Right lobe of liver (tissue), 6 donors: Measurements from ENCODE around the gene GNB5. TPM values are rescaled to one million over a fixed set of nuclear protein-coding genes. Genes with fewer than 3 reads are reported as not detected.
A peak's percentile ranks its signal among the peaks of the same experiment; 100 is the strongest.

Experiments used
- ATAC-seq, 4 donors: fragments of 200-7000 bp; cut with Tn5 transposase; one replicate each; pipeline ENCODE4 v1.9.1; 2020; ENCODE audit warnings: mild to moderate bottlenecking in 4 of 4, moderate library complexity in 4 of 4
- DNase-seq, 3 donors: peaks; one replicate each; pipeline ENCODE4 v3.0.0-alpha.2; 2020
- H3K27ac ChIP-seq, 3 donors: fragments of 200-600 bp; one replicate each; pipeline ENCODE4 v1.8.0; 2022
- H3K27me3 ChIP-seq, 2 donors: fragments of 200-600 bp; one replicate each; pipeline ENCODE4 v1.8.0; 2022
- H3K36me3 ChIP-seq, 4 donors: fragments of 200-600 bp; sonication (generic) in 1 of 4; one replicate each; pipeline versions ENCODE4 v1.5.1 to v1.8.0; 2017 to 2022; ENCODE audit warnings: control low read depth in 1 of 4
- H3K4me1 ChIP-seq, 4 donors: fragments of 200-600 bp; sonication (generic) in 1 of 4; one replicate each; pipeline versions ENCODE4 v1.5.1 to v1.8.0; 2017 to 2022; ENCODE audit warnings: control low read depth in 1 of 4
- H3K4me3 ChIP-seq, 3 donors: fragments of 200-600 bp; one replicate each; pipeline ENCODE4 v1.8.0; 2022
- H3K9me3 ChIP-seq, 4 donors: fragments of 200-600 bp; sonication (generic) in 1 of 4; one replicate each; pipeline versions ENCODE4 v1.5.1 to v1.8.0; 2017 to 2022; ENCODE audit warnings: control low read depth in 1 of 4
- POLR2A ChIP-seq: fragments of 450-650 bp; IDR thresholded peaks from one replicate; pipeline ENCODE4 v1.6.1; 2017; ENCODE audit warnings: antibody characterized with exemption, mild to moderate bottlenecking
- WGBS: methylation state at CpG from one replicate; pipeline ENCODE4 v1.1.6; 2018; ENCODE audit warnings: low coverage, low lambda C conversion rate; ENCODE audit not compliant: insufficient coverage; ENCODE audit errors: missing lambda C conversion rate; 5-methylcytosine and 5-hydroxymethylcytosine counted together
- intact Hi-C, 2 donors: fragments of 100-400 bp; cut with DNase I; formaldehyde crosslinking; loops; one replicate each; pipeline versions ENCODE4 v1.11.2 to v1.14.1; 2022
- total RNA-seq, 6 experiments: library from RNA; depleted of rRNA in 2 of 6; stranded (reverse); fragments of >200 nt in 2 of 6; fragmentation: NEBNext Ultra II Directional in 3 of 6; extraction: Animal tissue kit (Norgen Biotek cat#: 25700) in 3 of 6; gene quantifications; one replicate each; pipeline versions ENCODE4 v1.1.0 to v1.2.4, GENCODE V29; 2016 to 2023
- TF ChIP-seq, protein P1 (sequence below), 4 donors: fragments of 200-600 bp in 3 of 4; fragments of 450-650 bp in 1 of 4; IDR thresholded peaks; one replicate each; pipeline versions ENCODE4 v1.5.1 to v1.8.0; 2016 to 2022; ENCODE audit warnings: antibody characterized with exemption in 4 of 4, mild to moderate bottlenecking in 2 of 4
- donor health status: DM: no; HTN: yes; CAD: no.
- donor health status: DM: no; HTN: no; CAD: no.
- donor health status: DM: no; HTN: no; CAD: no.
- donor health status: DM: no; HTN: yes; CAD: no.
- donor health status: DM: no; HTN: yes; CAD: no.

Gene GNB5
- total RNA-seq, 6 experiments from 2014 or later, result 11.1 to 34.5 (median 16.5) TPM

DNA sequence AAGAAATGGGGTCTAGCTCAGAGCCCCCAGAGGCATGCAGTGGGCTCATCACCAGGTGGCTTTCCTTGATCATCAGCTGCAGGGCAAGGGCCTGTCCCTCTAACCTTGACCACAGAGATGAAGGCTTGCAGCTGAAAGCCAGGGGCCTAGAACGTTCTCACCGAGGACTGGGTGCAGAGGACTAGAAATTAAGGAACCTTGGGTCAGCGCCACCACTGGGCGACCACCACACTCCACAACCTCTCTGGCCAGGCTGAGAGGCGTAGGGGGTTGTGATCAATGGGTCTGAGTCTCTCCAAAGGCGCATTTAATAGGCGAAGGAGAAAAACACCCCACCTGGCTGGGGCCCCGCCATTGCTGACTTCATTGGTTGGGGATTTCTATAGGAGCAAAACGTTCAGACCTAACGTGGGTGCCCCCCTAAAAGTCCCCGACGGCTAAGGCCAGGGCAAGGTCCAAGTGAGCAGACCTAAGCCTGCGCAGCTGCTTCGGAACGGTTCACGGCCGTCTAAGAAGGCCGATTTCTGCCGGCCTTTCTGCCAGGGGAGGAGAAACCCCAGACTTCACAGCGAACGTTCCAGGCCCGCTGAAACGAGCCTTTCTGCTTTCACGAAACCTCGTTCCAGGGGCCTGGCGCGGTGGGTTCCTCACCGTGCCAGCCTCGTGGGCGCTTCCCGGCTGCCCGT lies 79.5 kb downstream of the GNB5 start:
- WGBS, result 76% methylated on average over 5 of the region's 32 CpGs
- H3K27me3 ChIP-seq, result no peaks in the 10 kb centered on the region
- DNase-seq (no peak), ATAC-seq (no peak)
- H3K9me3 ChIP-seq, result no peaks in the 10 kb centered on the region
- peak overlapping the region; percentile 43 to 73 (median 73) for H3K27ac ChIP-seq
- TF ChIP-seq POLR2A, result no peak
- TF ChIP-seq, protein P1, sequence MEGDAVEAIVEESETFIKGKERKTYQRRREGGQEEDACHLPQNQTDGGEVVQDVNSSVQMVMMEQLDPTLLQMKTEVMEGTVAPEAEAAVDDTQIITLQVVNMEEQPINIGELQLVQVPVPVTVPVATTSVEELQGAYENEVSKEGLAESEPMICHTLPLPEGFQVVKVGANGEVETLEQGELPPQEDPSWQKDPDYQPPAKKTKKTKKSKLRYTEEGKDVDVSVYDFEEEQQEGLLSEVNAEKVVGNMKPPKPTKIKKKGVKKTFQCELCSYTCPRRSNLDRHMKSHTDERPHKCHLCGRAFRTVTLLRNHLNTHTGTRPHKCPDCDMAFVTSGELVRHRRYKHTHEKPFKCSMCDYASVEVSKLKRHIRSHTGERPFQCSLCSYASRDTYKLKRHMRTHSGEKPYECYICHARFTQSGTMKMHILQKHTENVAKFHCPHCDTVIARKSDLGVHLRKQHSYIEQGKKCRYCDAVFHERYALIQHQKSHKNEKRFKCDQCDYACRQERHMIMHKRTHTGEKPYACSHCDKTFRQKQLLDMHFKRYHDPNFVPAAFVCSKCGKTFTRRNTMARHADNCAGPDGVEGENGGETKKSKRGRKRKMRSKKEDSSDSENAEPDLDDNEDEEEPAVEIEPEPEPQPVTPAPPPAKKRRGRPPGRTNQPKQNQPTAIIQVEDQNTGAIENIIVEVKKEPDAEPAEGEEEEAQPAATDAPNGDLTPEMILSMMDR (IDR thresholded peaks at IDR 0.05), result no peak
- H3K4me3 ChIP-seq, result peak overlapping the region; percentile 30 to 53 (median 41)
- intact Hi-C loops, result no loop called here
- H3K36me3 ChIP-seq, result no peaks in the 10 kb centered on the region
- H3K4me1 ChIP-seq, result peaks cover 0 to 16% (median 6%) of the 10 kb centered on the region in 4 donors

DNA sequence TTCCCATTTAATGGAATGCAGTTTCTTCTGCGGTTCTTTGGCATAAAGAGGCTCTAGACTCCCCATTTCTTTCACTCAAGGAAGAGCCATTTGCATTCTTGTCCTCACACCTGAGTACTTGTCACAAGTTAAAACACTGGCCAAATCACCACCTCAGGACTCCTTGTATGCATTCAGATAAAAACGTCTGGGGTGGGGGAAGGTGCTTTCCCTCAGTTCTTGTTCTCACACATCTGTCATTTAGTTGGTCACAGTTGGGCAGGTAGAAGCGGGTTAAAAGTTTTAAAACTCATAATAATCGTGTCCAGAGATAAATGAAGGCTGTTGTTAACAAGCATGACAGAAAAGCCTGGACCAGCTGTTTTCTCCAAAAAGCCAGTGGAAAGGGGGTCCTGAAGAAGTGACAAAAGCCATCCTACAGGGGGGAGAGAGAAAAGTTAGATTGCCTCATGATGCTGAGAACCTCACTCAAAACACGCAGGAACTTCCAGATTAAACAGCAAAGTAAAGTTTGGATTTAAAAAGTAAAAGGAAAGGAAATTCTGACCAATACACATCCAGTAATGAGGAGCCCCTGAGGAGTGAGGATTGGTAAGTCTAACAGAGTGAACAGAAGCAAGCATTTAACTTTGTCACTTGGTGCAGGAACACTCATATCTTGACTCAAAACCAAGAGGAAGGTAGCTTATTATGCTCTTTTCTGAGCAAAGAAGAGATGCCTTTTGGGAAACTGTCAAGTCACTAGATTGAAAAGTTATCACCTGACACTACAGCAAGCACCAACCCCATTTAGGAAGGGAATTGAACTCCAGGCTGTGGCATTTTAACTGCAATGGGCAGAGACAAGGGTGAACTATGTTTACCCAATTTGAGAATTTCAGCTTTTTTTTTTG lies 81.4 kb downstream of the GNB5 start:
- intact Hi-C loops, result no loop called here
- Histone ChIP-seq H3K9me3 (no peaks in the 10 kb centered on the region), H3K36me3 (no peaks in the 10 kb centered on the region), H3K27me3 (no peaks in the 10 kb centered on the region), H3K4me1 (peaks cover 0 to 9% (median under 1%) of the 10 kb centered on the region in 4 donors), H3K27ac (no peak overlapping the region), H3K4me3 (no peak overlapping the region)
- DNase-seq (no peak), ATAC-seq (no peak)
- TF ChIP-seq, protein P1 (IDR thresholded peaks at IDR 0.05), result no peak
- no peak for TF ChIP-seq POLR2A
- WGBS, result 72% methylated on average over 5 of the region's 5 CpGs

DNA sequence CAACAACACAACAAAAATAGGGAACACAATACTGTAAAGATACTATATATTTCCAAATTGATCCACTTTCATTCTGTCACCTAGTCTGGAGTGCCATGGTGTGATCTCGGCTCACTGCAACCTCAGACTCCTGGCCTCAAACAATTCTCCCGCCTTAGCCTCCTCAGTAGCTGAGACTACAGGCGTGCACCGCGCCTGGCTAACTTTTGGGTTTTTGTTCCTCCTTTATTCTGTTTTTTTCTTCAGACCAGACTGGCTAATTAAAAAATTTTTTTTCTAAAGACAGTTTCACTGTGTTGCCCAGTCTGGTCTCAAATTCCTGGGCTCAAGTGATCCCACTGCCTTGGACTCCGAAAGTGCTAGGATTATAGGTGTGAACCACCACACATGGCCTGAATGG lies 84.0 kb downstream of the GNB5 start:
- Histone ChIP-seq H3K27ac (no peak overlapping the region), H3K36me3 (no peaks in the 10 kb centered on the region), H3K27me3 (no peaks in the 10 kb centered on the region), H3K4me3 (no peak overlapping the region), H3K4me1 (peaks cover 0 to 5% (median 0%) of the 10 kb centered on the region in 4 donors), H3K9me3 (no peaks in the 10 kb centered on the region)
- no peak for ATAC-seq
- no peak for DNase-seq
- intact Hi-C loops, result no loop called here
- TF ChIP-seq, protein P1 (IDR thresholded peaks at IDR 0.05), result no peak
- TF ChIP-seq POLR2A, result no peak
- 95% methylated on average over 6 of the region's 6 CpGs for WGBS

DNA sequence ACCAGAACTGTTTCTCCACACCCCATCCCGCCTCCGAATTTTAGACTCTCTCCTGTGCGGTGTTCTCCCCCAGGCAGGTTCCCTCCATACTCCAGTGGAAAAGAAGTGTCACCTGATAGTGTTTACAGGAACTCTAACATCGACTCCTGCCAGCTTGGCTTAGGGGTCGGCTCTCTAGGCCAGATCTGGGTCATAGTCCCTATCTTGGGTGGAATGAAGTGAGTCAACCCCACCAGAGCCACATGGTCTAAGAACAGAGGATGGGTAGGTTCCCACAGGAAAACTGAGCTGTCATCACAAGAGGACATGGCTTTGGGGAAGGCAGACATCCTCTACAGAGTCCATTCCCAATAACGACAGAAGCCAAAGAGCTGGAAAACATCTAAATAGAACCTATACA lies 84.6 kb downstream of the GNB5 start:
- H3K27me3 ChIP-seq, result no peaks in the 10 kb centered on the region
- ATAC-seq, result no peak
- no peak for TF ChIP-seq POLR2A
- TF ChIP-seq, protein P1 (IDR thresholded peaks at IDR 0.05), result no peak
- intact Hi-C loops, result no loop called here
- H3K27ac ChIP-seq, result no peak overlapping the region
- no peaks in the 10 kb centered on the region for H3K36me3 ChIP-seq
- H3K4me1 ChIP-seq, result peaks cover 0 to under 1% (median 0%) of the 10 kb centered on the region in 4 donors
- WGBS, result 55% methylated on average over 6 of the region's 6 CpGs
- H3K9me3 ChIP-seq, result no peaks in the 10 kb centered on the region
- DNase-seq, result no peak
- no peak overlapping the region for H3K4me3 ChIP-seq
